ENCODE data around the gene LITAF.
"Not testable (repeated sequence)": the region's sequence is repeated elsewhere in the genome, so short reads cannot be mapped to it uniquely, and the experiment has no call there.

LITAF gene

DNA sequence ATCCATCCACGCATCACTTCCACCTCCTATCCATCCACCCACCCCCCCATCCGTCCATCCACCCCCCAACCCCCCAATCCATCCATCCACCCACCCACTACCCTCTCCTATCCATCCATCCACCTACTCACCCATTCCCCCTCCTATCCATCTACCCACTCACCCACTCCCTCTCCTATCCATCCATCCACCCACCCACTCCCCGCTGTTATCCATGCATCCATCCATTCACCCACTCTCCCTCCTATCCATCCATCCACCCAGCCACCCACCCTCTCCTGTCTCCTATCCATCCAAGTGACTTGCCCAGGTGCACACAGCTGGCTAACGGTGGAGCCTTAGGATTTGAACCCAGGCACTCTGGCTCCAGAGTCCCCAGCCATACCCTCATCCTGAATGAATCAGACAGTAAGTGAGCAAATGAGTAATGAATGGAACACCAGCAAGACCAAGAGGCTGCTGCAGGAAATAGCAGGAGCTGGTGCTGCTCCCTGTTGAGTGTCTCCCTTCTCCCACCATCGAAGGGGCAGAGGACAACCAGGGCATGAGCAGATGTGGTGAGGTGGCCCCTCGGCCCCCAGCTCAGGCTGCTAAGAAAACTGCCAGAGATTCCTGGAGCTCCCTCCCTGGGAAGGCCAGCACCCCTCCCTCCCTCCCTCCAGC, 62.5 kb downstream of the LITAF start:
- DNase-seq (ENCODE audit: low read depth in 1 of 2, low spot score in 1 of 2), result no peak

DNA sequence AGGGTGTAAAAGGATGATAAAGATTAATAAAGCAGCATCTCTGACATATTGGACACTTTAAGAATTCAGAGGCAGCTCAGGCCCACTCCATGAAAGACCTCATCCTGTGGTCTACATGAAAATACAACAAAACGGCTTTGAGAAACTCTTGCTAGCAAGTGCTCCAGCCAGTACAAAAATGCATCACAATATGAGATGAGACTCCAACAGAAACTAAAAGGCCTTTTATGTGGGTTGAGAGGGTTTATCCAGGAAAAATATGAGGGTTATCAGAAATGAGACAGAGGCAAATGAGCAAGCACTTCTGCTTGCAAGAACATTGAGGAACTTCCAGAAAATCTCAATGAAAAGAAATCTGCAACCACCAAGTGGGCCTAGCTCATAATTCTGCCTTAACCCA, 65.7 kb downstream of the LITAF start:
- DNase-seq (ENCODE audit: low read depth in 1 of 2, low spot score in 1 of 2), result no peak

DNA sequence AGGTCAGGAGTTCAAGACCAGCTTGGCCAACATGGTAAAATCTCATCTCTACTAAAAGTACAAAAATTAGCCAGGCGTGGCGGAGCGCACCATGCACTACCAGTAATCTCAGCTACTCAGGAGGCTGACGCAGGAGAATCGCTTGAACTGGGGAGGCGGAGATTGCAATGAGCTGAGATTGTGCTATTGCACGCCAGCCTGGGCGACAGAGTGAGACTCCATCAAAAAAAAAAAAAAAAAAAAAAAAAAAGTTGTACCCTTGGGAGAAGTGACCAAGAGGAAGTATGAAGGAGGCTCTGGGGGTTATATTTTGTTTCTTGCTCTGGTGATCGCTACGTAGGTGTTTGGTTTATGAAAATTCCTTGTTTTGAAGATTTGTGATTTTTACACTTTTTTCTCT, 66.3 kb downstream of the LITAF start:
- DNase-seq (ENCODE audit: low read depth in 1 of 2, low spot score in 1 of 2), result no peak

DNA sequence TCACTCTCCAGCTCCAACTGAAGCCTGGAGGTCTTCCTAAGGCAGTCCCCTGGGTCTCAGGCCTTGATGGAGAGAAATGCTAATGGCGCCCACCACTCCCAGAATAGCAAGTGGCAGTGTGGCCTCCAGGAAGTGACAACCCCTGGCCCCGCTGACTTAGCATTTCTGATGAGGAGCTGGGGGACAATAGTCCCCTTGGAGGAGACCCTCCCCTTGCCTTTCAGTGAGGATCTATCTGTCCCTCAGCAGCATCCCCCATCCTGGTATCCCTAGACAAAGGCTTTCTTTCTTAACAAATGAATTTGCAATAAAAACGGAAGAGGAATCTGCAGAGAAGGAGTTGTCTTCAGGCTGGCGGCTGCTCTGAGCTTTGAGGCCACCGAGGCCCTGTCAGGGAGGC, 68.8 kb downstream of the LITAF start:
- no peak for DNase-seq (ENCODE audit: low read depth in 1 of 2, low spot score in 1 of 2)

DNA sequence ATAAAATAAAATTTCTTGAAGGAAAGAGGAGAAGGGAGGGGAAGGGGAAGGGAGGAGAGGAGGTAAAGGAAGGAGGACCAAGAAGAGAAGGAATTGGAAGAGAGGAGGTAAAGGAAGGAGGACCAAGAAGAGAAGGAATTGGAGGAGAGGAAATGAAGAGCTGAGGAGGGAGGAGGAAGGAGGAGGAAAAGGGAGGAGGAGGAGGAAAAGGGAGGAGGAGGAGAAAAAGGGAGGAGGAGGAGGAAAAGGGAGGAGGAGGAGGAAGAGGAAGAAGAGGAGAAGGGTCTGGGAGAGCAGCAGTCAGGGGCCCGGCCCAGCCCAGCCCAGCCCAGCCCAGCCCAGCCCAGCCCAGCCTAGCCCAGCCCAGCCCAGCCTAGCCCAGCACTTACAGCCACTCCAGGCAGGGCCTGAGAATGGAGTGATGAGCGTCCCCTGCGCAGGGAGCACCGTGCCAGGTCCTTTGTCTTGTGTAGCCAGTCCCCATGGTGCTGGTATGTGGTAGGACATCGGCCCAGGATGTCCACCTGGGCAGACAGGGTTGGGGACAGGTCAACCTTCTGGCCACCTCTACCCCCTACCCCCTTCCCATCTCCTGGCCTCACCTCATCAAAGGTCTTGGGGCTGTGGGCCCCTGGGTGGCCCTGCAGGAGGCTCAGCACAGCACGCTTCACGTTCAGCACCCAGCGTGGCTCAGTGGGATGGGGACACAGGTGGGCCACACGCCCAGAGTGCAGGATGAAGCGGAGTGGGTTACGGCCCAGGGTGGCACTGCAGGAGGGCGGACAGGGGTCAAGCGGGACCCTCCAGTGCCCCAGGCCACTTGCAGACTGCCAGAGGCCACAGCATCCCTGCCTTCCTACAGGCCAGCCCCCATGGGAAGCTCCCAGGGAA, 70.9 kb downstream of the LITAF start:
- no peak for DNase-seq (ENCODE audit: low read depth in 1 of 2, low spot score in 1 of 2)

DNA sequence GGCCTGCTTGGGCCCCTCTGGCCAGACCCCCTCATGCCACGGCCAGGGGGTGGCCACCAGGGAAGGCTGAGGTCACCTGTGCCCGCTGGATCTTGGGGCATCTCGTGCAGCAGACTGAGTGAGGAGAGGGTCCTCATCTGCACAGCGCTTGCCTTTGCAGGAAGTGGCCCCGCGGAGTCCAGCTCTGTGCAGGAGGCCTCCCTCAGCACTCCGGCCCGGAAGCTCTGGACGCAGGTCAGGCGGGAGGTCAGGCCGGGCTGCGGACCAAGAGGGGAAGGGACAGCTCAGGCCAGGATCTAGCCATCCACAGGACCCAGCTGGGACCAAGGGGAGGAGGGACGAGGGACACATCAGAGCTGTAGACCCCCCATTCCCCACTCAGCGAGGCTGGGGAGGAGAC, 72.4 kb downstream of the LITAF start:
- DNase-seq (ENCODE audit: low read depth in 1 of 2, low spot score in 1 of 2), result no peak

DNA sequence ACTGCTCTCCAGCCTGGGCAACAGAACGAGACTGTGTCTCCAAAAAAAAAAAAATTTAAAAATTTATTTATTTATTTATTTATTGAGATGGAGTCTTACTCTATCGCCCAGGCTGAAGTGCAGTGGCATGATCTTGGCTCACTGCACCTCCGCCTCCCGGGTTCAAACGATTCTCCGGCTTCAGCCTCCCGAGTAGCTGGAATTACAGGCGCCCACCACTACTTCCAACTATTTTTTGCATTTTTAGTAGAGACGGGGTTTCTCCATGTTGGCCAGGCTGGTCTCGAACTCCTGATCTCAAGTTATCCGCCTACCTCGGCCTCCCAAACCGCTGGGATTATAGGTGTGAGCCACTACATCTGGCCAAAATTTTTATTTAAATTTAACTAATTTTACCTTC, 73.4 kb downstream of the LITAF start:
- not testable (repeated sequence) for DNase-seq (ENCODE audit: low read depth in 1 of 2, low spot score in 1 of 2)

DNA sequence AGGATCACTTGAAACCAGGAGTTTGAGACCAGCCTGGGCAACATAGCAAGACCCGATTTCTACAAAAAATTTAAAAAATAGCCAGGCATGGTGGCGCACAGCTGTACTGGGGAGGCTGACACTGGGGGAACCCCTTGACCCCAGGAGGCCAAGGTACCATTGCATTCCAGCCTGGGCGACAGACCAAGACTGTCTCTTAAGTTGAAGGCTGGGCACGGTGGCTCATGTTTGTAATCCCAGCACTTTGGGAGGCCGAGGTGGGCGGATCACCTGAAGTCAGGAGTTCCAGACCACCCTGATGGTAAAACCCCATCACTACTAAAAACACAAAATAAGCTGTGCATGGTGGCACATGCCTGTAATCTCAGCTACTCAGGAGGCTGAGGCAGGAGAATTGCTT, 74.9 kb downstream of the LITAF start:
- no peak for DNase-seq (ENCODE audit: low read depth in 1 of 2, low spot score in 1 of 2)

DNA sequence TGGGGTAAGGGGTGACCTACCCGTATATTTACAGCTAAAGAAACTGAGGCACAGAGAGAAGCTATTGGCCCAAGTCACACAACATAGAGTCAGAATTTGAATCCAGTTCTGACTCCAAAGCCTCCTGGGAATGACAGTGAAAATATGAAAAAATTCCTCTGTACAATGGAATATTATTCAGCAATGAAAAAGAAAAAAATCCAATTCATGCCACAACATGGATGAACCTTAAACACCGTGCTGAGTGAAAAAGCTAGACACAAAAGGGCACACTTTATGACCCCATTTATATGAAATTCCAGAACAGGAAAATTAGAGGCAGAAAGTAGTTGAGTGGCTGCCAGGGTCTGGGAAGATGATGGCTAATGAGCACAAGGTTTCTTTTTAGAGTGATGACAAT, 75.4 kb downstream of the LITAF start:
- DNase-seq (ENCODE audit: low read depth in 1 of 2, low spot score in 1 of 2), result no peak

DNA sequence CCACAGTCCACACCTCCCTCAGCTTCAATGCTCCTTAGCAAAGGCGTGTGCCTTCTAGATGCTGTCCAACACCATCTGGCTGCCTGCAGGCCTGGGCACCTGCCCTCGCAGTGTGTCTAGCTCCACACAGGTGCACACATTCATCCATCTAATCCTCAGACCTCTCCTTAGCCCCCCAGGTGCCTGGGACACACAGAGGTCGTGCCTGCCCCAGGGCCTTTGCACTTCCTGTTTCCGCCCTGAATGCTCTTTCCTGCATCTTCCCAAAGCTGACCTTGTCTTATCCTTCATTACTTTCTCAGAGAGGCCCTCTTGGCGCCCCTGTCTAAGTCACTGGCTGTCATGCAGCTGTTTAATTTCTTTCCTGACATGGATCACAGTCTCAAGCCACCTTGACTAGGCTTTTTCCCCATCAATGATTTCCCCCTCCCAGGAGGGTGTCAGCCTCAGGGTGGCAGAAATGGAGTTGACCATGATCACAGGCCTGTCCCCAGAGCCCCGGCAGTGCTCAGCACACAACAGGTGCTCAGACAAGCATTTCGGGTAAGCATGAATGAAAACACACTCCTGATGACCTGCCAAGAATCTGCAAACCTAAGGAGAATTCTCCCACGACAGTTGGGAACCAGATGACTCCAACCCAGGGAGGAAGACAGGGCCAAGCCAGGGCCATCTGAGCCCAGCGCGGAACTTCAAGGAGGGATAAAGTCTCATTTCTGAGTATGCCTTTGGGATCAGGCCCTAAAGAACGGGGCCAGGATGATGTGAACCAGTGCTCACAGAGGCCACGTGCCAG, 76.3 kb downstream of the LITAF start:
- no peak for DNase-seq (ENCODE audit: low read depth in 1 of 2, low spot score in 1 of 2)

DNA sequence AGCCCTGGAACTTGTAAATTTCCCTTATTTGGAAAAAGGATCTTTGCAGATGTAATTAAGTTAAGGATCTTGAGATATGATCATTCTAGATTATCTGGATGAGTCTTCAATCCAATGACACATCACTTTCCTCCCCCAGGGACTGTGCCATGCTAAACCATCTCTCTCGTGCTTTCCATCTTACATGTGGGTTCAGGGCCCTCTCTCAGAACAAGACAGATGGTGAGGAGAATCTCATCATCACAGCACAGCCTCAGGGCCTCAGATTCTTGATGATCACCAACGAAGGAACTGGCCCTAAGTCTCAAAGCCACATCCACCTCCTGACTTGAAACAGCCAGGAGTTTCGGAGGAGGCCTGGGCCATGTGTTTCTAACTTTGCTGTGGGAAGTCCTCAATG, 78.7 kb downstream of the LITAF start:
- DNase-seq (ENCODE audit: low read depth in 1 of 2, low spot score in 1 of 2), result no peak

DNA sequence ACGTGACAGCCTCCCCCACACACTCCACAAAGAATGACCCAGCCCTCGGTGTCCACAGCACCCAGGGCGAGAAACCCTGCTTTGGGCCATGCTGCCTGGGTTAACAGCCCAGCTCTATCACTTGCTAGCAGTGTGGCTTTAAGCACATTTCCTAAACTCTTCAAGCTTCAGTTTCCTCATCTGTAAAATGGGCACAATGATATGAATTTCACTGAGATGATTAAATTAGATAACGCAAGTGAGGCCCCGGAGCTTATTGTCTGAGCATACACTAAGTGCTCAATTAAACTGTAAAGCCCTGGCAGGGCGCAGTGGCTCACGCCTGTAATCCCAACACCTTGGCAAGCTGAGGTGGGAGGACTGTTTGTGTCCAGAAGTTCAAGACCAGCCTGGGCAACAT, 79.4 kb downstream of the LITAF start:
- DNase-seq (ENCODE audit: low read depth in 1 of 2, low spot score in 1 of 2), result no peak

DNA sequence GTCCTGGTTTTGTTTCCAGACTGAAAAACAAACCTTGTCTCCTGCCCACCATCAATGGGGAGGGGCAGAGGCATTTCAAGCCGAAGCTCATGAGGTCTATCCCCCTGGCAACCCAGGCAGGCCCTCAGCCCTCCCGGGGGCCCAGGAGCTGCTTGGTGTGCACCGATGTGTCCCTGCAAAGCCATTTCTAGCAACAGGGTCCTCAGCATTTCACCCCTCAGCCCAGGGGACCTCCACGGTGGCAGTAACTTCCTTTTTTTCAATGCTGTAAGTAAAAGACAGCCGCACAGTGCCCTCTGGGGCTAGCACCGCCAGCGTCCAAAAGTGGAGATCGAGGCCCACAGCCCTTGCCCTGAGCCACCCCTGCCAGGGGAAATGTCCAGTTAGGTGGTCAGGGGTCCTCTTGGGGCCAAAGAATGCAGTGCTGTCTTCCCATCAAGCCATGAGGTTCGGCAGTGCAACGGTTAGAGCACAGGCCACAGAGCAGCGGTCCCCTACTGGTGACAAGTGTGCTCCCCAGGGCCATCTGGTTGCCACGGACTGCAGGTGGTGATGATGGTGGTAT, 79.9 kb downstream of the LITAF start:
- no peak for DNase-seq (ENCODE audit: low read depth in 1 of 2, low spot score in 1 of 2)

DNA sequence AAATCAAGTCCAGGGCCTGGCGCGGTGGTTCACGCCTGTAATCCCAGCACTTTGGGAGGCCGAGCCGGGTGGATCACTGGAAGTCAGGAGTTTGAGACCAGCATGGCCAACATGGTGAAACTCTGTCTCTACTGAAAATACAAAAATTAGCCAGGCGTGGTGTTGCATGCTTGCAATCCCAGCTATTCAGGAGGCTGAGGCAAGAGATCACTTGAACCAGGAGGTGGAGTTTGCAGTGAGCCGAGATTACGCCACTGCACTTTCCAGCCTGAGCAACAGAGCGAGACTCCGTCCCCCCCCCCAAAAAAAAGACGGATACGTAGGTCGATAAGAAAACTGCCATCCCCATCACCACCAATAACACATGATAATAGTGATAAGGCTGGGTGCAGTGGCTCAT, 82.5 kb downstream of the LITAF start:
- not testable (repeated sequence) for DNase-seq (ENCODE audit: low read depth in 1 of 2, low spot score in 1 of 2)

DNA sequence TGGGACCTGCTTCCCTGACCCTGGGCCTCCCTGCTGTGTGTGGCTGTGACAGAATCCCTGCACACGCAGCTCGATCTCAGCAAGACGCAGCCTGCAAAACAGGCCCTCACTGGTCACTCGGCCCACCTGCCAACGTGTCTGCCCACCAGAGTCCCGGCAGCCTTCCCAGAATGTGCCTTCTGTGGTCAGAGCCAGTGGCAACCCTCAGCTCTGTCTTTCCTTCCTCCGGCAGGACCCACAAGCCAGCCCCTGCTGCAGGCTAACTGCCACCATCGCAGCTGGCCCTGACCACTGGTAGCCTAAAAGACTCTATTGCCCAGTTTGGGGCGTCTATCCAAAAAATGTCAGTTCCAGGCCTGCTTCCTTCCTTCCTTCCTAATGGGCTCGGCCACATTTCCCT, 83.2 kb downstream of the LITAF start:
- DNase-seq (ENCODE audit: low read depth in 1 of 2, low spot score in 1 of 2), result no peak

DNA sequence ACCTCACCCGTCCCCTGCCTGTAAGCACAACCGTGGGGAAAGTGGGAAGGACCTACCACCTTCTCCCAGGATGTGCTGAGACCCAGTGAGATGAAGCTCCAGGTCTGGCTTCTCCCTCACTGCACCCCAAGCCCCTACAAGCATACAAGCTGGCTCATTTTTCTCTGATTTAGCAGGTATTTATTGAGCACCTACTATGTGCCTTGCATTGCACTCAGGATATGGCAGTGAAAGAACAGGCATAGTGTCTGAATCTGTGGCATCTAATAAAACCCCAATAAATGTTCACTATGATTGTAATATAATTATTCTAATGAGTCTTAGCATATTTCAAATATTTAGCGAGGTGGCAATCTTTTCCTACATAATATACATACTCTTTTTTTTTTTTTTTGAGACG, 84.5 kb downstream of the LITAF start:
- no peak for DNase-seq (ENCODE audit: low read depth in 1 of 2, low spot score in 1 of 2)

DNA sequence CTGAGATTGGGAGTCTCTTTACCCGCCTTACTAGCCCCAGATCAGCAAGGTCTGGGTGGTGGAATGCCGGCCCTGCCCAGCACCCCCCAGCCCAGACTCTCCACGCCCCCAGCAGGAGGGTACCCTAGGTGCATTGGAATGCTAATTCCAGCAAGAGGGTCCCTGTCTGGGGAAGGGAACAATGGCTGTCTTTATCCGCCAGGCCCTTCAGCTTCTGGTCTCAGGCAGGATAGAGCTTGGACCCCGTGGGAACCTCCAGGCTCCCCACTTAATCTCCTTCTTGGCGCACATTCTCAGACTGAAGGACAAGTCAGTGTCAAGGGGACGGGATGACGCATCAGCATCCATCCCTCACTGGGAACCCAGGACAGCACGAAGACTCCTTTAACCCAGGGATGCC, 85.1 kb downstream of the LITAF start:
- DNase-seq (ENCODE audit: low read depth in 1 of 2, low spot score in 1 of 2), result no peak

DNA sequence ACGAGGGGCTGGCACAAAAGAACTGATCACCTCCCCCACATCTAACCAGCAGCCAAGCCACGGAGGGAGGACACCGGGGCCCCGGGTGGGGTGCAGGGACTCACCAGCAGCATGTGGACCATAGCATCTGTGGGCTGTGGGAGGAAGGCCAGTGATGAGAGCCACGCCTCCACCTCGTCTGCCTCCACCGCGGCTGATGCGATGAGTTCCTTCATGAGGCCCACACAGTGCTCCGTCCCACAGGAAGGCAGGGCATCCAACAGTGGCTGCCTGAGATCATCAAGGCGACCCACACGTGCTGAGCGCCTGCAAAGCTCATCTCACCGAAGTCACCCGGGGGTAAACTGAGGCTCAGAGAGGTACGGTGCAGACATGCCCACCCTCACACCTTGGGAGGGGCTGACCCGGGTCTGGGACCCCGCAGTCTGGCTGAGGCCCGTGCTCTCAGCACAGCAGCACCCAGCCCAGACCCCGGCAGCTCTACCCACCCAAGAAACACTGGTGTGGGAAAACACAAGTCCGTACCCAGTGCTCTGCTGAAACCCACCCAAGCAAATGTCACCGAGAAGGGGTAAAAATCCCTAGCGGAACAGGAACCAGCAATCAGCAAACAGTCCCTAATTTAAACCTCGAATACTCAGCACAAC, 85.9 kb downstream of the LITAF start:
- DNase-seq (ENCODE audit: low read depth in 1 of 2, low spot score in 1 of 2), result no peak

DNA sequence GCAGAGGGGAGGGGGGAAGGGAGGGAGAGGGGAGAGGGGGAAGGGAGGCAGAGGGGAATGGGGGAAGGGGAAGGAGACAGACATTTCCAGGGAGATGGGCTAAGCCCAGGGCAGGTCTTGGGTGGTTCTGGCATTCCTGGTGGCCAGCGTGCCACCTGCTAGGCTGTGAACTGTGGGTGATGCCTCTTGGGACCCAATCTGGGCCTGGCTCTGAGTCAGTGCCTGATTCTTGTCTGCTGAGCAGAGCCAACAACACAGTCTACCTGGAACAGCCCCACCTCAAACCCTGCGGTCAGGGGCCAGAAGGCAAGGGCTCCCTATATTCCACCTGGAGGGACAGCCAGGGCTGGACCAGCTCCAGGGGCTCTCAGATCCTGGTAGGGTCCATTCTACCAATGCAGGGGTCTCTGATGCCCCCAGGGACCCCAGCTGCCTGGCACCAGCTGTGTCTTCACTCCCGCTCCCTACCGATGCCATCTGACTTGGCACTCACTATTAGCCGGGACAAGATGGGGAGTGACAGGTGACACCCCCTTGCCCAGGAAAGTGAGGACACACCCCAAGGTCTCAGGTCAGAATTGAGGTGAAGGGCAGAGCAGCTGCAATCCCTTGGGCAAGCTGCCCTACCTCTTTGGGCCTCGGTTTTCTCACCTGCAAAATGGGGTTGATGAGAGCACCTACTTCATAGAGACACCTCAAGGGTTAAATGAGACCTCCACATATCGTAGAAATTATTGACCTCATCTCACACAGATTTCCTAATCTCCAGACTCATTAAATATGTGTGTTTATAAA, 87.2 kb downstream of the LITAF start:
- DNase-seq (ENCODE audit: low read depth in 1 of 2, low spot score in 1 of 2), result no peak

DNA sequence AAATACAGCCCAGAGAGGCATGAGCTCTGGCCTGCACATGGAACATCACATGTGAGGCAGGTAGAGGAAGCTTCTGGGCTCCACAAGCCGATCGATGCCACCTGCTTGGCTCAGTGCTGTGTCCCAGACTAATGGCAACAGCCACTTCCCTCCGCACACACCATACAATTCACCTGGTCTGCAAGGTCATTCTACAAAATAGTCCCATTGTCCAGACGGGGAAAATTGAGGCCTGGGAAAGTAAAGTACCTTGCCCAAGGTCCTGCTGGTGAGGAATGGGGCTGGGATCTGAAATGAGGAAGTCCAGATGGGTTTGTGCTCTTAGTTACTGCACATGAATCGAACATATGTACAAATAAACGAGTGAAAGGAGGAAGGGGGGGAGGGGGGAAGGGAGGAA, 88.0 kb downstream of the LITAF start:
- DNase-seq (ENCODE audit: low read depth in 1 of 2, low spot score in 1 of 2), result no peak
